RKO (cell line): ENCODE results near the gene ATAD5.
"Not testable (repeated sequence)": the region's sequence is repeated elsewhere in the genome, so short reads cannot be mapped to it uniquely, and the experiment has no call there.

Experiments used
- DNase-seq: peaks from one replicate; pipeline ENCODE4 v3.0.0-alpha.2; 2016; ENCODE audit warnings: low spot score

ATAD5 gene

GRCh38 chr17:30831663-30832437, at the start of gene ATAD5:
Gene ATAD5 (plus strand): TSS chr17:30831966. CDS start chr17:30832348, 382 bp downstream.
- DNase-seq: peak; percentile 92

GRCh38 chr17:30782206-30782605, 49.6 kb upstream of the ATAD5 start:
- DNase-seq: no peak

- no peak for DNase-seq
Measured at GRCh38 chr17:30788918-30789317, 42.8 kb upstream of the ATAD5 start.

- DNase-seq: no peak
Measured at GRCh38 chr17:30790279-30790678, 41.5 kb upstream of the ATAD5 start.

- no peak for DNase-seq
Measured at GRCh38 chr17:30793282-30793977, 38.3 kb upstream of the ATAD5 start.

- no peak for DNase-seq
Measured at GRCh38 chr17:30794372-30794771, 37.4 kb upstream of the ATAD5 start.

- DNase-seq: no peak
Measured at GRCh38 chr17:30796016-30796415, 35.8 kb upstream of the ATAD5 start.

GRCh38 chr17:30801671-30802070, 30.1 kb upstream of the ATAD5 start:
- DNase-seq: no peak

GRCh38 chr17:30805944-30806456, 25.8 kb upstream of the ATAD5 start:
- DNase-seq: no peak

GRCh38 chr17:30807896-30808295, 23.9 kb upstream of the ATAD5 start:
- DNase-seq: no peak

GRCh38 chr17:30808785-30809286, 22.9 kb upstream of the ATAD5 start:
- no peak for DNase-seq

- no peak for DNase-seq
Measured at GRCh38 chr17:30809867-30810266, 21.9 kb upstream of the ATAD5 start.

- no peak for DNase-seq
Measured at GRCh38 chr17:30812218-30813177, 19.3 kb upstream of the ATAD5 start.

GRCh38 chr17:30814236-30814635, 17.5 kb upstream of the ATAD5 start:
- not testable (repeated sequence) for DNase-seq

GRCh38 chr17:30814860-30815259, 16.9 kb upstream of the ATAD5 start:
- not testable (repeated sequence) for DNase-seq

- no peak for DNase-seq
Measured at GRCh38 chr17:30816165-30816564, 15.6 kb upstream of the ATAD5 start.

- DNase-seq: no peak
Measured at GRCh38 chr17:30819971-30820705, 11.6 kb upstream of the ATAD5 start.

GRCh38 chr17:30821871-30822723, 9.7 kb upstream of the ATAD5 start:
- DNase-seq: peak; percentile 18

- DNase-seq: not testable (repeated sequence)
Measured at GRCh38 chr17:30822919-30823318, 8.8 kb upstream of the ATAD5 start.

- no peak for DNase-seq
Measured at GRCh38 chr17:30823421-30823820, 8.3 kb upstream of the ATAD5 start.
